ENCODE results near the gene FAM120A. TPM values are rescaled to one million over a fixed set of nuclear protein-coding genes. Genes with fewer than 3 reads are reported as not detected.

Gene FAM120A
- total RNA-seq, 1 donor from 2014 or later, result 57.7 TPM

GRCh38 chr9:93579711-93580516 lies 128.4 kb downstream of the FAM120A start:
- DNase-seq (ENCODE audit: low read depth) (no peak), FAIRE-seq (no peak)
- peaks cover 7% of the 10 kb centered on the region for H3K36me3 Mint-ChIP-seq (ENCODE audit: low read depth, unreplicated experiment)
- peaks cover 20% of the 10 kb centered on the region for H3K9me3 Mint-ChIP-seq (ENCODE audit: unreplicated experiment)
- no peak overlapping the region for H3K4me3 Mint-ChIP-seq (ENCODE audit: unreplicated experiment)
- H3K9ac ChIP-seq (ENCODE audit: low read length), result no peak overlapping the region
- TF ChIP-seq CTCF (IDR thresholded peaks at IDR 0.05; ENCODE audit: insufficient read depth, low read depth, low read length), result no peak
- no peak for TF ChIP-seq EZH2 (IDR thresholded peaks at IDR 0.05; ENCODE audit: insufficient read depth, low read length)
- no peaks in the 10 kb centered on the region for H3K27me3 ChIP-seq (ENCODE audit: insufficient read depth, low read length)
- peaks cover 87% of the 10 kb centered on the region for H3K79me2 ChIP-seq (ENCODE audit: insufficient read depth, low read length)
- H3K4me1 Mint-ChIP-seq (ENCODE audit: low read depth, unreplicated experiment), result peaks cover 10% of the 10 kb centered on the region
- no peaks in the 10 kb centered on the region for H3K36me3 ChIP-seq (ENCODE audit: insufficient read depth, low read length)
- no peaks in the 10 kb centered on the region for H3K9me3 ChIP-seq (ENCODE audit: insufficient read depth, low read depth, low read length)
- no peak overlapping the region for H3K4me3 ChIP-seq (ENCODE audit: insufficient read depth, low read depth, low read length)
- H3K27ac Mint-ChIP-seq (ENCODE audit: unreplicated experiment), result no peak overlapping the region
- no peak overlapping the region for H3K27ac ChIP-seq (ENCODE audit: low read depth, low read length)
- no peak overlapping the region for H2AFZ ChIP-seq (ENCODE audit: low read depth, low read length)
- H3K27me3 Mint-ChIP-seq (ENCODE audit: low read depth, unreplicated experiment), result no peaks in the 10 kb centered on the region
- H3K4me1 ChIP-seq (ENCODE audit: insufficient read depth, low read length), result peaks cover 17% of the 10 kb centered on the region
- H4K20me1 ChIP-seq (ENCODE audit: insufficient read depth, low read length), result peaks cover 67% of the 10 kb centered on the region
- H3K4me2 ChIP-seq (ENCODE audit: low read length), result no peak overlapping the region

- Histone ChIP-seq H3K79me2 (ENCODE audit: insufficient read depth, low read length) (peaks cover 87% of the 10 kb centered on the region), H3K9ac (ENCODE audit: low read length) (no peak overlapping the region), H3K36me3 (ENCODE audit: insufficient read depth, low read length) (no peaks in the 10 kb centered on the region), H3K27ac (ENCODE audit: low read depth, low read length) (no peak overlapping the region), H3K27me3 (ENCODE audit: insufficient read depth, low read length) (no peaks in the 10 kb centered on the region), H3K9me3 (ENCODE audit: insufficient read depth, low read depth, low read length) (peaks cover 2% of the 10 kb centered on the region), H2AFZ (ENCODE audit: low read depth, low read length) (no peak overlapping the region), H4K20me1 (ENCODE audit: insufficient read depth, low read length) (peaks cover 76% of the 10 kb centered on the region), H3K4me3 (ENCODE audit: insufficient read depth, low read depth, low read length) (no peak overlapping the region), H3K4me2 (ENCODE audit: low read length) (no peak overlapping the region), H3K4me1 (ENCODE audit: insufficient read depth, low read length) (peaks cover 10% of the 10 kb centered on the region)
- H3K4me3 Mint-ChIP-seq (ENCODE audit: unreplicated experiment), result no peak overlapping the region
- no peak for DNase-seq (ENCODE audit: low read depth)
- H3K27me3 Mint-ChIP-seq (ENCODE audit: low read depth, unreplicated experiment), result no peaks in the 10 kb centered on the region
- peaks cover 16% of the 10 kb centered on the region for H3K36me3 Mint-ChIP-seq (ENCODE audit: low read depth, unreplicated experiment)
- no peak overlapping the region for H3K27ac Mint-ChIP-seq (ENCODE audit: unreplicated experiment)
- H3K4me1 Mint-ChIP-seq (ENCODE audit: low read depth, unreplicated experiment), result peaks cover 10% of the 10 kb centered on the region
- FAIRE-seq, result no peak
- peaks cover 28% of the 10 kb centered on the region for H3K9me3 Mint-ChIP-seq (ENCODE audit: unreplicated experiment)
- TF ChIP-seq EZH2 (IDR thresholded peaks at IDR 0.05; ENCODE audit: insufficient read depth, low read length) (no peak), CTCF (IDR thresholded peaks at IDR 0.05; ENCODE audit: insufficient read depth, low read depth, low read length) (no peak)
Measured at GRCh38 chr9:93580654-93581380, 129.3 kb downstream of the FAM120A start.
